Loucy (cell line): Measurements from ENCODE around the gene GPC2.

Source experiments
- H2AFZ ChIP-seq: fragments of 200-600 bp; sonication (generic); 2 replicates; pipeline ENCODE4 v1.6.0; 2016; ENCODE audit warnings: antibody characterized with exemption, mild to moderate bottlenecking, low read length, moderate library complexity
- H3F3A ChIP-seq: fragments of 200-600 bp; 2 replicates; pipeline ENCODE4 v1.6.0; 2016; ENCODE audit warnings: antibody characterized with exemption, low read depth, mild to moderate bottlenecking
- H3K27me3 ChIP-seq: fragments of 200-600 bp; sonication (generic); 2 replicates; pipeline ENCODE4 v1.6.1; 2014; ENCODE audit warnings: low read length, mild to moderate bottlenecking; ENCODE audit not compliant: insufficient read depth, poor library complexity, severe bottlenecking
- H3K36me3 ChIP-seq: fragments of 200-600 bp; sonication (generic); 2 replicates; pipeline ENCODE4 v1.6.1; 2016; ENCODE audit warnings: low read length; ENCODE audit not compliant: insufficient read depth
- H3K4me1 ChIP-seq: fragments of 200-600 bp; sonication (generic); 2 replicates; pipeline ENCODE4 v1.5.1; 2014; ENCODE audit warnings: low read length, mild to moderate bottlenecking; ENCODE audit not compliant: insufficient read depth, poor library complexity, severe bottlenecking
- H3K4me2 ChIP-seq: fragments of 200-600 bp; sonication (generic); 2 replicates; pipeline ENCODE4 v1.6.0; 2014; ENCODE audit warnings: antibody characterized with exemption, low read length, low read depth, mild to moderate bottlenecking; ENCODE audit not compliant: poor library complexity, severe bottlenecking
- H3K4me3 ChIP-seq: fragments of 200-600 bp; sonication (generic); 2 replicates; pipeline ENCODE4 v1.5.1; 2014; ENCODE audit warnings: low read length, mild to moderate bottlenecking, mixed read lengths; ENCODE audit not compliant: poor library complexity, severe bottlenecking
- H3K79me2 ChIP-seq: fragments of 200-600 bp; sonication (generic); 2 replicates; pipeline ENCODE4 v1.6.1; 2014; ENCODE audit warnings: low read length; ENCODE audit not compliant: insufficient read depth
- H3K9ac ChIP-seq: fragments of 200-600 bp; sonication (generic); 2 replicates; pipeline ENCODE4 v1.6.0; 2014; ENCODE audit warnings: mild to moderate bottlenecking, low read depth, low read length, moderate library complexity; ENCODE audit not compliant: poor library complexity, severe bottlenecking
- H3K9me2 ChIP-seq: fragments of 200-600 bp; sonication (generic); replicated peaks from 2 replicates; pipeline ENCODE4 v1.6.1; 2016; ENCODE audit warnings: low read depth, low read length, mixed read lengths
- H3K9me3 ChIP-seq: fragments of 200-600 bp; sonication (generic); 2 replicates; pipeline ENCODE4 v1.6.1; 2014; ENCODE audit warnings: mild to moderate bottlenecking, antibody characterized with exemption, low read length, low read depth; ENCODE audit not compliant: insufficient read depth
- H4K20me1 ChIP-seq: fragments of 200-600 bp; sonication (generic); 2 replicates; pipeline ENCODE4 v1.6.0; 2014; ENCODE audit warnings: antibody characterized with exemption, low read length, mild to moderate bottlenecking; ENCODE audit not compliant: insufficient read depth, poor library complexity, severe bottlenecking
- EZH2phosphoT487 ChIP-seq: fragments of 200-600 bp; IDR thresholded peaks from 2 replicates; pipeline ENCODE4 v1.6.1; 2018; ENCODE audit warnings: antibody characterized with exemption, mild to moderate bottlenecking, moderate library complexity, borderline replicate concordance
- TF ChIP-seq, protein P1 (sequence below): fragments of 200-600 bp; sonication (generic); conservative IDR thresholded peaks from 2 replicates; pipeline ENCODE4 v1.5.1; 2014; ENCODE audit warnings: mild to moderate bottlenecking, antibody characterized with exemption, low read length

The GPC2 gene

GRCh38 chr7:100209493-100209892, 32.3 kb upstream of the GPC2 start:
- no peaks in the 10 kb centered on the region for H4K20me1 ChIP-seq
- no peaks in the 10 kb centered on the region for H3K27me3 ChIP-seq
- no peak for TF ChIP-seq EZH2phosphoT487
- TF ChIP-seq, protein P1, sequence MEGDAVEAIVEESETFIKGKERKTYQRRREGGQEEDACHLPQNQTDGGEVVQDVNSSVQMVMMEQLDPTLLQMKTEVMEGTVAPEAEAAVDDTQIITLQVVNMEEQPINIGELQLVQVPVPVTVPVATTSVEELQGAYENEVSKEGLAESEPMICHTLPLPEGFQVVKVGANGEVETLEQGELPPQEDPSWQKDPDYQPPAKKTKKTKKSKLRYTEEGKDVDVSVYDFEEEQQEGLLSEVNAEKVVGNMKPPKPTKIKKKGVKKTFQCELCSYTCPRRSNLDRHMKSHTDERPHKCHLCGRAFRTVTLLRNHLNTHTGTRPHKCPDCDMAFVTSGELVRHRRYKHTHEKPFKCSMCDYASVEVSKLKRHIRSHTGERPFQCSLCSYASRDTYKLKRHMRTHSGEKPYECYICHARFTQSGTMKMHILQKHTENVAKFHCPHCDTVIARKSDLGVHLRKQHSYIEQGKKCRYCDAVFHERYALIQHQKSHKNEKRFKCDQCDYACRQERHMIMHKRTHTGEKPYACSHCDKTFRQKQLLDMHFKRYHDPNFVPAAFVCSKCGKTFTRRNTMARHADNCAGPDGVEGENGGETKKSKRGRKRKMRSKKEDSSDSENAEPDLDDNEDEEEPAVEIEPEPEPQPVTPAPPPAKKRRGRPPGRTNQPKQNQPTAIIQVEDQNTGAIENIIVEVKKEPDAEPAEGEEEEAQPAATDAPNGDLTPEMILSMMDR: no peak
- H3K79me2 ChIP-seq: no peaks in the 10 kb centered on the region
- H3K4me2 ChIP-seq: peak overlapping the region; percentile 14
- H3K9me2 ChIP-seq: no peaks in the 10 kb centered on the region
- H3K36me3 ChIP-seq: no peaks in the 10 kb centered on the region
- no peaks in the 10 kb centered on the region for H3K9me3 ChIP-seq
- no peaks in the 10 kb centered on the region for H3F3A ChIP-seq
- H3K9ac ChIP-seq: no peak overlapping the region
- no peak overlapping the region for H3K4me3 ChIP-seq
- no peak overlapping the region for H2AFZ ChIP-seq
- H3K4me1 ChIP-seq: peaks cover 20% of the 10 kb centered on the region

- no peaks in the 10 kb centered on the region for H3K9me2 ChIP-seq
- H3K9me3 ChIP-seq: no peaks in the 10 kb centered on the region
- no peak overlapping the region for H3K4me3 ChIP-seq
- H2AFZ ChIP-seq: no peak overlapping the region
- H3K27me3 ChIP-seq: no peaks in the 10 kb centered on the region
- no peaks in the 10 kb centered on the region for H3K79me2 ChIP-seq
- H3K36me3 ChIP-seq: no peaks in the 10 kb centered on the region
- no peak for TF ChIP-seq EZH2phosphoT487
- TF ChIP-seq, protein P1: no peak
- peaks cover 18% of the 10 kb centered on the region for H3K4me1 ChIP-seq
- no peaks in the 10 kb centered on the region for H4K20me1 ChIP-seq
- H3F3A ChIP-seq: no peaks in the 10 kb centered on the region
- peak overlapping the region; percentile 14 for H3K4me2 ChIP-seq
- no peak overlapping the region for H3K9ac ChIP-seq
Measured at GRCh38 chr7:100208911-100209408, 31.8 kb upstream of the GPC2 start.

DNA sequence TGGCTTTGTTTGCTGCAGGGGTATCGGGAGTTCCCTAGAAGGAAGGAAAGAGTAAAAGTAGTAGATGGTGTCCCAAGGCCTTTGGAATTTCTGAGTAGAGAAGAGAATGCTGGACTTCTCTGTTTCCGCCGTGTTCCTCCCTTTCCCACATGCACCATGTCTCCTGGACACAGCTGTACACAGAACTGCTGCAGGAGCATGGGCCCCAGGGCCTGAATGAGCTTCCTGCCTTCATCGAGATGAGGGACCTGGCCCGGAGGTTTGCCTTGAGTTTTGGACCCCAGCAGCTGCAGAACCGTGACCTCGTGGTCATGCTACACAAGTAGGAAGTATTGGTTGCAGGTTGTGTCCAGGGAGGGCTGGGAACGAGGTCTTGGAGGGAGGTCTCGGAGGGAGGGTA, 27.3 kb upstream of the GPC2 start:
- no peaks in the 10 kb centered on the region for H3K36me3 ChIP-seq
- H3K4me3 ChIP-seq: no peak overlapping the region
- H4K20me1 ChIP-seq: no peaks in the 10 kb centered on the region
- no peak overlapping the region for H3K9ac ChIP-seq
- H3K9me2 ChIP-seq: no peaks in the 10 kb centered on the region
- no peak overlapping the region for H3K4me2 ChIP-seq
- no peaks in the 10 kb centered on the region for H3F3A ChIP-seq
- no peaks in the 10 kb centered on the region for H3K79me2 ChIP-seq
- H3K27me3 ChIP-seq: no peaks in the 10 kb centered on the region
- TF ChIP-seq, protein P1: no peak
- no peak for TF ChIP-seq EZH2phosphoT487
- H3K9me3 ChIP-seq: no peaks in the 10 kb centered on the region
- no peak overlapping the region for H2AFZ ChIP-seq
- peaks cover 8% of the 10 kb centered on the region for H3K4me1 ChIP-seq
